HG02763 (cell line): ENCODE measurements around the gene ALS2CL.
"Not testable (repeated sequence)": the region's sequence is repeated elsewhere in the genome, so short reads cannot be mapped to it uniquely, and the experiment has no call there.

Experiments used
- ATAC-seq: cut with Tn5 transposase; IDR thresholded peaks from one replicate; pipeline ENCODE4 v1.9.1; 2021; ENCODE audit warnings: mild to moderate bottlenecking, moderate library complexity; ENCODE audit not compliant: unreplicated experiment

The ALS2CL gene

GRCh38 chr3:46705022-46705530, 11.6 kb upstream of the ALS2CL start:
- peak; percentile 51 for ATAC-seq

GRCh38 chr3:46704346-46704745, 10.9 kb upstream of the ALS2CL start:
- not testable (repeated sequence) for ATAC-seq

GRCh38 chr3:46703013-46703520, 9.6 kb upstream of the ALS2CL start:
- no peak for ATAC-seq

GRCh38 chr3:46702246-46703012, 8.9 kb upstream of the ALS2CL start:
- no peak for ATAC-seq

GRCh38 chr3:46701181-46701939, 7.9 kb upstream of the ALS2CL start, which contains the start of gene TMIE:
Gene TMIE (plus strand): TSS chr3:46701392. CDS start chr3:46701488, 96 bp downstream.
- no peak for ATAC-seq

- no peak for ATAC-seq
Observed at GRCh38 chr3:46700772-46701171, 7.3 kb upstream of the ALS2CL start.

- ATAC-seq = no peak
Observed at GRCh38 chr3:46699676-46700523, 6.4 kb upstream of the ALS2CL start.

- ATAC-seq = no peak
Observed at GRCh38 chr3:46695962-46696894, 2.7 kb upstream of the ALS2CL start.

GRCh38 chr3:46695177-46695961, 1.9 kb upstream of the ALS2CL start:
- no peak for ATAC-seq

- ATAC-seq = no peak
Observed at GRCh38 chr3:46694520-46694919, 1.0 kb upstream of the ALS2CL start.

- no peak for ATAC-seq
Observed at GRCh38 chr3:46693892-46694226, 380 bp upstream of the ALS2CL start.

- ATAC-seq = no peak
Observed at GRCh38 chr3:46692566-46692990, 901 bp downstream of the ALS2CL start.

GRCh38 chr3:46690798-46691197, 2.7 kb downstream of the ALS2CL start:
- ATAC-seq = no peak

- ATAC-seq = no peak
Observed at GRCh38 chr3:46685446-46685845, 8.0 kb downstream of the ALS2CL start.

GRCh38 chr3:46684891-46685290, 8.6 kb downstream of the ALS2CL start:
- ATAC-seq = no peak

- no peak for ATAC-seq
Observed at GRCh38 chr3:46682974-46683373, 10.5 kb downstream of the ALS2CL start.

GRCh38 chr3:46681856-46682540, 11.5 kb downstream of the ALS2CL start:
- no peak for ATAC-seq

GRCh38 chr3:46681387-46681786, 12.1 kb downstream of the ALS2CL start:
- ATAC-seq = no peak
